Peyer's patch (tissue), 4 donors: ENCODE data around the gene IL10RB.

Experiments used
- POLR2A ChIP-seq, 2 donors: fragments of 450-650 bp; IDR thresholded peaks; one replicate each; pipeline ENCODE4 v1.5.1; 2017; ENCODE audit warnings: antibody characterized with exemption in 2 of 2, mild to moderate bottlenecking in 2 of 2, moderate library complexity in 2 of 2
- TF ChIP-seq, protein P1 (sequence below), 6 experiments: fragments of 450-650 bp in 4 of 6; fragments of 200-600 bp in 2 of 6; sonication (generic) in 1 of 6; IDR thresholded peaks; one replicate each; pipeline ENCODE4 v1.5.1; 2017 to 2019; ENCODE audit warnings: antibody characterized with exemption in 6 of 6, mild to moderate bottlenecking in 3 of 6, moderate library complexity in 1 of 6

DNA sequence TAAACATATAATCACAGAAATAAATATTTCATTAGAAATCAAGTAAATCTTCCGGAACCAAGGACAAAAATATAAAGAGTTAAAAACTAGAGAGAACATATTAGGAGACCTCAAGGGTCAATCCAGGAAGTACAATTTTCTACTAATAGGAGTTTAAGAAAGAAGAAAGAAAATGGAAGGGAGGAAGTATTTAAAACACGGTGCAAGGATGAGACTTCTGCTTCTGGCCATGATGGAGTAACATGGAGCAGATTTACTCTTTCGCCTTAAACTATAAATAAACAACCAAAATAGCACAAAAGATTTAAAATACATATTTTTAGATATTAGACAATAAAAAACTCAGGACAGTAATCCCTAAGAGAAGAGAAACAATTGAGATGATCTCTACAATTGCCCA lies 46.0 kb downstream of the IL10RB start:
- TF ChIP-seq POLR2A (IDR thresholded peaks at IDR 0.05): no peak
- TF ChIP-seq, protein P1, sequence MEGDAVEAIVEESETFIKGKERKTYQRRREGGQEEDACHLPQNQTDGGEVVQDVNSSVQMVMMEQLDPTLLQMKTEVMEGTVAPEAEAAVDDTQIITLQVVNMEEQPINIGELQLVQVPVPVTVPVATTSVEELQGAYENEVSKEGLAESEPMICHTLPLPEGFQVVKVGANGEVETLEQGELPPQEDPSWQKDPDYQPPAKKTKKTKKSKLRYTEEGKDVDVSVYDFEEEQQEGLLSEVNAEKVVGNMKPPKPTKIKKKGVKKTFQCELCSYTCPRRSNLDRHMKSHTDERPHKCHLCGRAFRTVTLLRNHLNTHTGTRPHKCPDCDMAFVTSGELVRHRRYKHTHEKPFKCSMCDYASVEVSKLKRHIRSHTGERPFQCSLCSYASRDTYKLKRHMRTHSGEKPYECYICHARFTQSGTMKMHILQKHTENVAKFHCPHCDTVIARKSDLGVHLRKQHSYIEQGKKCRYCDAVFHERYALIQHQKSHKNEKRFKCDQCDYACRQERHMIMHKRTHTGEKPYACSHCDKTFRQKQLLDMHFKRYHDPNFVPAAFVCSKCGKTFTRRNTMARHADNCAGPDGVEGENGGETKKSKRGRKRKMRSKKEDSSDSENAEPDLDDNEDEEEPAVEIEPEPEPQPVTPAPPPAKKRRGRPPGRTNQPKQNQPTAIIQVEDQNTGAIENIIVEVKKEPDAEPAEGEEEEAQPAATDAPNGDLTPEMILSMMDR (IDR thresholded peaks at IDR 0.05): no peak
